H1 (cell line): ENCODE data around the gene PLPP4.

ENCODE experiments used
- CEBPB ChIP-seq: IDR thresholded peaks from 2 replicates; pipeline ENCODE4 v1.6.1; 2012; ENCODE audit warnings: low read depth, low read length
- CTCF ChIP-seq, 3 experiments: IDR thresholded peaks; 1 replicate in 2 of 3; 2 replicates in 1 of 3; pipeline versions ENCODE4 v1.5.1 to v1.6.1; 2011; ENCODE audit warnings: low read length in 3 of 3, mild to moderate bottlenecking in 3 of 3, inconsistent platforms in 2 of 3, low read depth in 1 of 3, moderate library complexity in 1 of 3; ENCODE audit not compliant: insufficient read depth in 1 of 3; ENCODE audit errors: control extremely low read depth in 1 of 3
- EP300 ChIP-seq, 2 experiments: IDR thresholded peaks; 1 replicate in 1 of 2; 2 replicates in 1 of 2; pipeline ENCODE4 v1.6.1; 2011 to 2012; ENCODE audit warnings: low read depth in 2 of 2, low read length in 2 of 2, mild to moderate bottlenecking in 2 of 2, borderline replicate concordance in 1 of 2, inconsistent platforms in 1 of 2, moderate library complexity in 1 of 2
- FOSL1 ChIP-seq: IDR thresholded peaks from 2 replicates; pipeline ENCODE4 v1.6.1; 2011; ENCODE audit warnings: mild to moderate bottlenecking, low read depth, low read length, moderate library complexity; ENCODE audit not compliant: insufficient read depth
- HDAC6 ChIP-seq: IDR thresholded peaks from one replicate; pipeline ENCODE4 v1.7.1; 2012; ENCODE audit warnings: low read depth, mild to moderate bottlenecking, inconsistent platforms, low read length, moderate library complexity
- RAD21 ChIP-seq, 2 experiments: IDR thresholded peaks in 1 of 2; conservative IDR thresholded peaks in 1 of 2; 2 replicates each; pipeline ENCODE4 v1.6.1; 2011; ENCODE audit warnings: low read depth in 2 of 2, low read length in 2 of 2, improper control_type of control experiment in 1 of 2, inconsistent platforms in 1 of 2, mild to moderate bottlenecking in 1 of 2, moderate library complexity in 1 of 2
- SIN3A ChIP-seq, 2 experiments: IDR thresholded peaks in 1 of 2; conservative IDR thresholded peaks in 1 of 2; 2 replicates each; pipeline ENCODE4 v1.6.1; 2011 to 2012; ENCODE audit warnings: low read length in 2 of 2, improper control_type of control experiment in 1 of 2, low read depth in 1 of 2, mild to moderate bottlenecking in 1 of 2
- SP1 ChIP-seq: IDR thresholded peaks from 2 replicates; pipeline ENCODE4 v1.6.1; 2011; ENCODE audit warnings: low read depth, low read length
- SUZ12 ChIP-seq: fragments of 200-600 bp; sonication (generic); IDR thresholded peaks from 2 replicates; pipeline ENCODE4 v1.6.1; 2012; ENCODE audit warnings: mild to moderate bottlenecking, inconsistent platforms, low read length, moderate library complexity, mixed read lengths
- TAF1 ChIP-seq: IDR thresholded peaks from 2 replicates; pipeline ENCODE4 v1.6.1; 2011; ENCODE audit warnings: mild to moderate bottlenecking, low read depth, low read length
- TF ChIP-seq, protein P1 (sequence below): fragments of 300-600 bp; sonication (generic); IDR thresholded peaks from 2 replicates; pipeline ENCODE4 v1.7.1; 2012; ENCODE audit warnings: low read length, moderate library complexity, mild to moderate bottlenecking, inconsistent platforms; ENCODE audit not compliant: insufficient replicate concordance

- TF ChIP-seq CEBPB (no peak), TAF1 (no peak), FOSL1 (no peak), CTCF (IDR thresholded peaks at IDR 0.05; ENCODE audit: control extremely low read depth in 1 of 3, insufficient read depth in 1 of 3, low read depth in 1 of 3, low read length in 3 of 3) (no peak), RAD21 (IDR thresholded peaks at IDR 0.05 in 1 of 2, conservative IDR thresholded peaks at IDR 0.05 in 1 of 2; ENCODE audit: low read depth in 2 of 2, low read length in 2 of 2) (no peak), HDAC6 (no peak), EP300 (IDR thresholded peaks at IDR 0.05; ENCODE audit: borderline replicate concordance in 1 of 2, low read depth in 2 of 2, low read length in 2 of 2) (no peak), SP1 (no peak), SUZ12 (no peak), SIN3A (conservative IDR thresholded peaks at IDR 0.05 in 1 of 2, IDR thresholded peaks at IDR 0.05 in 1 of 2; ENCODE audit: low read depth in 1 of 2, low read length in 2 of 2) (no peak)
- TF ChIP-seq, protein P1, sequence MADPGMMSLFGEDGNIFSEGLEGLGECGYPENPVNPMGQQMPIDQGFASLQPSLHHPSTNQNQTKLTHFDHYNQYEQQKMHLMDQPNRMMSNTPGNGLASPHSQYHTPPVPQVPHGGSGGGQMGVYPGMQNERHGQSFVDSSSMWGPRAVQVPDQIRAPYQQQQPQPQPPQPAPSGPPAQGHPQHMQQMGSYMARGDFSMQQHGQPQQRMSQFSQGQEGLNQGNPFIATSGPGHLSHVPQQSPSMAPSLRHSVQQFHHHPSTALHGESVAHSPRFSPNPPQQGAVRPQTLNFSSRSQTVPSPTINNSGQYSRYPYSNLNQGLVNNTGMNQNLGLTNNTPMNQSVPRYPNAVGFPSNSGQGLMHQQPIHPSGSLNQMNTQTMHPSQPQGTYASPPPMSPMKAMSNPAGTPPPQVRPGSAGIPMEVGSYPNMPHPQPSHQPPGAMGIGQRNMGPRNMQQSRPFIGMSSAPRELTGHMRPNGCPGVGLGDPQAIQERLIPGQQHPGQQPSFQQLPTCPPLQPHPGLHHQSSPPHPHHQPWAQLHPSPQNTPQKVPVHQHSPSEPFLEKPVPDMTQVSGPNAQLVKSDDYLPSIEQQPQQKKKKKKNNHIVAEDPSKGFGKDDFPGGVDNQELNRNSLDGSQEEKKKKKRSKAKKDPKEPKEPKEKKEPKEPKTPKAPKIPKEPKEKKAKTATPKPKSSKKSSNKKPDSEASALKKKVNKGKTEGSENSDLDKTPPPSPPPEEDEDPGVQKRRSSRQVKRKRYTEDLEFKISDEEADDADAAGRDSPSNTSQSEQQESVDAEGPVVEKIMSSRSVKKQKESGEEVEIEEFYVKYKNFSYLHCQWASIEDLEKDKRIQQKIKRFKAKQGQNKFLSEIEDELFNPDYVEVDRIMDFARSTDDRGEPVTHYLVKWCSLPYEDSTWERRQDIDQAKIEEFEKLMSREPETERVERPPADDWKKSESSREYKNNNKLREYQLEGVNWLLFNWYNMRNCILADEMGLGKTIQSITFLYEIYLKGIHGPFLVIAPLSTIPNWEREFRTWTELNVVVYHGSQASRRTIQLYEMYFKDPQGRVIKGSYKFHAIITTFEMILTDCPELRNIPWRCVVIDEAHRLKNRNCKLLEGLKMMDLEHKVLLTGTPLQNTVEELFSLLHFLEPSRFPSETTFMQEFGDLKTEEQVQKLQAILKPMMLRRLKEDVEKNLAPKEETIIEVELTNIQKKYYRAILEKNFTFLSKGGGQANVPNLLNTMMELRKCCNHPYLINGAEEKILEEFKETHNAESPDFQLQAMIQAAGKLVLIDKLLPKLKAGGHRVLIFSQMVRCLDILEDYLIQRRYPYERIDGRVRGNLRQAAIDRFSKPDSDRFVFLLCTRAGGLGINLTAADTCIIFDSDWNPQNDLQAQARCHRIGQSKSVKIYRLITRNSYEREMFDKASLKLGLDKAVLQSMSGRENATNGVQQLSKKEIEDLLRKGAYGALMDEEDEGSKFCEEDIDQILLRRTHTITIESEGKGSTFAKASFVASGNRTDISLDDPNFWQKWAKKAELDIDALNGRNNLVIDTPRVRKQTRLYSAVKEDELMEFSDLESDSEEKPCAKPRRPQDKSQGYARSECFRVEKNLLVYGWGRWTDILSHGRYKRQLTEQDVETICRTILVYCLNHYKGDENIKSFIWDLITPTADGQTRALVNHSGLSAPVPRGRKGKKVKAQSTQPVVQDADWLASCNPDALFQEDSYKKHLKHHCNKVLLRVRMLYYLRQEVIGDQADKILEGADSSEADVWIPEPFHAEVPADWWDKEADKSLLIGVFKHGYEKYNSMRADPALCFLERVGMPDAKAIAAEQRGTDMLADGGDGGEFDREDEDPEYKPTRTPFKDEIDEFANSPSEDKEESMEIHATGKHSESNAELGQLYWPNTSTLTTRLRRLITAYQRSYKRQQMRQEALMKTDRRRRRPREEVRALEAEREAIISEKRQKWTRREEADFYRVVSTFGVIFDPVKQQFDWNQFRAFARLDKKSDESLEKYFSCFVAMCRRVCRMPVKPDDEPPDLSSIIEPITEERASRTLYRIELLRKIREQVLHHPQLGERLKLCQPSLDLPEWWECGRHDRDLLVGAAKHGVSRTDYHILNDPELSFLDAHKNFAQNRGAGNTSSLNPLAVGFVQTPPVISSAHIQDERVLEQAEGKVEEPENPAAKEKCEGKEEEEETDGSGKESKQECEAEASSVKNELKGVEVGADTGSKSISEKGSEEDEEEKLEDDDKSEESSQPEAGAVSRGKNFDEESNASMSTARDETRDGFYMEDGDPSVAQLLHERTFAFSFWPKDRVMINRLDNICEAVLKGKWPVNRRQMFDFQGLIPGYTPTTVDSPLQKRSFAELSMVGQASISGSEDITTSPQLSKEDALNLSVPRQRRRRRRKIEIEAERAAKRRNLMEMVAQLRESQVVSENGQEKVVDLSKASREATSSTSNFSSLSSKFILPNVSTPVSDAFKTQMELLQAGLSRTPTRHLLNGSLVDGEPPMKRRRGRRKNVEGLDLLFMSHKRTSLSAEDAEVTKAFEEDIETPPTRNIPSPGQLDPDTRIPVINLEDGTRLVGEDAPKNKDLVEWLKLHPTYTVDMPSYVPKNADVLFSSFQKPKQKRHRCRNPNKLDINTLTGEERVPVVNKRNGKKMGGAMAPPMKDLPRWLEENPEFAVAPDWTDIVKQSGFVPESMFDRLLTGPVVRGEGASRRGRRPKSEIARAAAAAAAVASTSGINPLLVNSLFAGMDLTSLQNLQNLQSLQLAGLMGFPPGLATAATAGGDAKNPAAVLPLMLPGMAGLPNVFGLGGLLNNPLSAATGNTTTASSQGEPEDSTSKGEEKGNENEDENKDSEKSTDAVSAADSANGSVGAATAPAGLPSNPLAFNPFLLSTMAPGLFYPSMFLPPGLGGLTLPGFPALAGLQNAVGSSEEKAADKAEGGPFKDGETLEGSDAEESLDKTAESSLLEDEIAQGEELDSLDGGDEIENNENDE, result no peak
Observed at GRCh38 chr10:120574981-120575380, 118.0 kb downstream of the PLPP4 start.
